ELR (cell line): Measurements from ENCODE around the gene MARCKS.

Experiments used
- DNase-seq: peaks from one replicate; pipeline ENCODE4 v3.0.0-alpha.2; 2015; ENCODE audit warnings: low read depth

MARCKS gene

DNA sequence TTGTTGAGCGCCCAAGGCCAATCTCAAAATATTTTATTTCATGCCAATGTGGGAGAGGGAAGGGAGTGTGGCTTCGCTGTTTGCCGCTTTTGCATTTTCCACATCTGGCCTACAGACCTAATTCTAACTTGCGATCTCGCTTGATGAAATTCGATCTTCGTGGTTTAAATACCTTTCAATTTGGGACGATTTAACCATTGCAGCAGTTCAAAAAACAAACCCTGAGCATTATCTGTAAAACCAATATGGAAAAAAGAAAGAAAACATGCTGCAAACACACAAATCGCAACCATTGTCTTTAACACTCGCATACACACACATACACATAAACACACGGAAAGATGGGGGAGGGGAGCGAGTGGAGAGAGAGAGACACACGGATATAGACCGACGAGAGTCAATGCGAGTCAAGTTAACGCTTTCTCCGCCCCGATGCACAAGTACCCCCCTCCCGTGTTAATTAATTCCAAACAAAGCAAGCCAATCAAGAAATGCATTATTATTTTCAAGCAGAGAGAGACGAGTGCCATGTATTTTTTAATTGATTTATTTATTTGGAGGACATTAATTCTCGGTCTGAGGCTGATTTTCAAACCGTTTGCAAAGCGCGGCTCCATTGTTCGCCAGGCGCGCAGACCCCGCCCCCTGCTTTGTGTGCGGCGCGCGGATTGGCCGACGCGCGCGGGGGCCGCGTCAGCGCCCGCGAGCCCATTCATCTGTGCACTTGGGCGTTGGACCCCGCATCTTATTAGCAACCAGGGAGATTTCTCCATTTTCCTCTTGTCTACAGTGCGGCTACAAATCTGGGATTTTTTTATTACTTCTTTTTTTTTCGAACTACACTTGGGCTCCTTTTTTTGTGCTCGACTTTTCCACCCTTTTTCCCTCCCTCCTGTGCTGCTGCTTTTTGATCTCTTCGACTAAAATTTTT, at the start of gene MARCKS:
MARCKS (plus strand) TSS at position 721 of the 931 bp plus-strand sequence. CDS start 401 bp downstream, outside the sequence.
- DNase-seq: peak; percentile 92

GRCh38 chr6:113809826-113810225, 47.3 kb upstream of the MARCKS start:
- no peak for DNase-seq

DNA sequence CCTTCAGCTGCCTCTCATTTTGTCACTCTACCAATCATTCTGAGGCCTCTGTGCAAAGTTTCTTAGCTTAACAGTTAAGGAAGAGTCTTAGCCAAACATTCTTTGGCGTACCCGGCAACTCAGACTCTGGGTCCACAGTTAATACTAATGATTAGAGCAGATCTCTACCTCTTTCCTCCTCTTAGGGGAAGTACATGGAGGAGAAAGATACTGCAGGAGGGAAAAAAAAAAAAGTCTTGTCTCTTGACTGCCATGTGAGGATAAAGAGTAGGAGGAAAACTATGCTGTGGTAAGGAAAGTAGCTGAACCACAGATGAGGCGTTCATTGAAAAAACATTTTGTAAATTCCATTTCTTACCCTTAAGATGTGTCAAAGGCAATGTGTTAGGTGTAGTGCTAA, 44.0 kb upstream of the MARCKS start:
- peak; percentile 65 for DNase-seq

DNA sequence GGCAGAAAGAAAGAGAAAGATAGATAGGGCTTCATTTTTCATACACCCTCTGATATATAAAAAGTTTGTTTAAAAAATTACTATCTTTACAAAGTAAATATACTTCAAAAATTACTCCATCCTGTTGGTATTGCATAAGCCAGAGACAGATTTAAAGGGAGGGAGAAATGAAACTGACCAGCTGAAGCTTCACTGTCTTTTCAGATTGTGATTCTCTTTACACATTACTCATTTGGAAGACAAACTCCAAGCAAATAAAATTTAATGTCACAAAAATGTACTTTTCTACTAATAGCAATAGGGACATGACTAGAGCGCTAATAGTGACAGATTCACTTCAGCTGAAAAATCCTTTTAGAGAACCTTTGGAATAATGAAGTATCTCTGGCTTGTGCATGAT, 38.6 kb upstream of the MARCKS start:
- DNase-seq: no peak

DNA sequence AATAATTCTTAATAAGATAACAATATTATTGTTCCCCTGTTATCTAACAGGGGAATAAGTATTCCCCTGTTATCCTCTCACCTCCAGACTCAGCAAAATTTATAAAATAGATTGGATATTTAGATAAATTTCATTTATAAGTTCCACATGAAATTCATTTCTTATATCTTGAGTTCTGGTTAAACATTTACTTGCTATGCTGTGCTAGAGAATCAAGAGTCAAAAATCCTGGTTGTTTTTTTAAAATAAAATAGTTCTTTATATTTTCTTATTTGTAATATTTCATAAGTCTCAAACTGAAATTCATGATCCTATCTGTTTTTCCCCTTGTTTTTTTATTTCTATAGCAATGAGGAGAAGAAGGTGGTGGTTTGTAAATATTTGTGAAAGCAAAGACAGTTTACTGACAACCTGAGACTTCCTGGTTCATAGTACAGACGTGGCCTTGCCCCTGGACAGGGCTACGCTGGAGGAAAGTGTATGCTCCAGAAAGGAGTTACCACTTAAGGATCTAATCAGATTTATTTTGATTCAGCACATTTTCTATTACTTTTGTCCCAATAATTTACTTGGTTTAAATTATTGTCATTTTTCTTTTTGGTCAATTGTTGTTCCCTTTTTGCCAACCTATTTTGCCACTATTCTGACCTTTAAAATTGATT, 37.8 kb upstream of the MARCKS start:
- DNase-seq: no peak

DNA sequence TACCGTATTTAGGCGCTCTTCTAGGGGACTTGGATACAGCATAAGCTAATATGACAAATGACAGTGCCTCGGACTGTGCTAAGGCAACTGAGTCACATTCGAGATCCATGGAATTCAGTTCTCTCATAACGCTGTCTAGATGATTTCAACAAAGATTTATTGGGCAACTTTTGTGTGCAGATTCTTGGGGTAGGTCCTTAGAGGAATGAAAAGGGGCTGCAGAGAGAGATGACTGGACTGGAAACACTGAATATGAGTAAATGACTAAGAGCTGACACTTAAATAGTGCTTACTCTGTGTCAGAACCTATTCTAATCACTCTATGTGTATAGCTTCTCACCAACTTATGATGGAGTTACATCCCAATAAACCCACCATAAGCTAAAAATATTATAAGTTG, 36.4 kb upstream of the MARCKS start:
- peak; percentile 17 for DNase-seq

DNA sequence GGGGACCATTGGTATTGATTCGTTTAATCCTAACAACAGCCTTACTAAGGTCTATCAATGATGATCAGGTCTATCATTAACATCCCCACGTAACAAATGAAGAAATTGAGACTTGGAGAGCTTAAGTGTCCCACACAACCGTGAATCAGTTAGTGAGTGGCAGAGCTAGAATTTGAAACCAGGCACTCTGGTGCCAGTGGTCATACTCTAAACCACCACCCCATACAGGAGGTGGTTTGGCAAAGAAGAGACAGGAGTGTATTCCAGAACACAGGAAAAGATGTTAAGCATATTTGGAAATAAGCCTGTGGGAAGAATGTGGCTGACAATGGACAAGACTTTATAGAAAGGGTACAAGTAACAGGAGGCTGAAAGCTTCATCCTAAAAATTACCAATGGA, 35.7 kb upstream of the MARCKS start:
- DNase-seq: no peak

GRCh38 chr6:113823916-113824315, 33.2 kb upstream of the MARCKS start:
- no peak for DNase-seq

DNA sequence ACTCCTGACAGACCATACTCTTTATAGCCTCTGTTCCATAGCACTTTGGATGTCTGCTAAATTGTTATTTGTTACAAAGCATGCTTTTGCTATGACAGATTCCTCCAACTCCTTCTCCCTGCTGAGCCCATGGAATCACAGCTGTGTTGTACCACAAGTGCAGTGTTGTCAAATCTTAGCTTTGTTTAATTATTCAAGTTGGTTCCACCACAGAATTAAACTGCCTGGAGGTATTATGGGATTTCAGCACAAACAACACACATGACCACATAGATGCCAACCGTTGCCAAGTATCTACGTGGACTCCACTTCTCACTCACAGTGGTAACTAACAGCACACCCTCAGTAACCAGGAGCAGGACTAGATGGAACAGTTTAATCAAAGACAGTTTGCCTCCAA, 32.7 kb upstream of the MARCKS start:
- no peak for DNase-seq

GRCh38 chr6:113824866-113825265, 32.3 kb upstream of the MARCKS start:
- no peak for DNase-seq

DNA sequence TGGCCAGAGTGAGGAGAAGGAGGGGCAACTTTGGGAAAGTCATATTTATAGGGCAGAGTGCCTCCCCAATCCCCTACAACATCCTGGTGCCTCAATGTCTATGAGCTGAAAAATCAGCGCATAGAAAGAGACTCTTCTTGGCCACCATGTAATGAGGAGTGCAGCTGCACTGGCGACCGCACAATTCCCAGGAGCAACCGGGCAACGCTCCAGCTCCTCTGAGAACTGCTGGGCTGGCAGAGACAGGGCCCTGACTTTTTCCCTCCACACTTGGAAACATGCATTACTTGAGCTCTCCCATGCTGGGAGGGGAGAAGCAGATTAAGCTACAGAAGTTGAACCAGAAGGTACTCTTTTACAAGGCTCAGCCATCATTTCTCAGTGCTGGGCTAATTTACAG, 31.4 kb upstream of the MARCKS start:
- DNase-seq: peak; percentile 4

DNA sequence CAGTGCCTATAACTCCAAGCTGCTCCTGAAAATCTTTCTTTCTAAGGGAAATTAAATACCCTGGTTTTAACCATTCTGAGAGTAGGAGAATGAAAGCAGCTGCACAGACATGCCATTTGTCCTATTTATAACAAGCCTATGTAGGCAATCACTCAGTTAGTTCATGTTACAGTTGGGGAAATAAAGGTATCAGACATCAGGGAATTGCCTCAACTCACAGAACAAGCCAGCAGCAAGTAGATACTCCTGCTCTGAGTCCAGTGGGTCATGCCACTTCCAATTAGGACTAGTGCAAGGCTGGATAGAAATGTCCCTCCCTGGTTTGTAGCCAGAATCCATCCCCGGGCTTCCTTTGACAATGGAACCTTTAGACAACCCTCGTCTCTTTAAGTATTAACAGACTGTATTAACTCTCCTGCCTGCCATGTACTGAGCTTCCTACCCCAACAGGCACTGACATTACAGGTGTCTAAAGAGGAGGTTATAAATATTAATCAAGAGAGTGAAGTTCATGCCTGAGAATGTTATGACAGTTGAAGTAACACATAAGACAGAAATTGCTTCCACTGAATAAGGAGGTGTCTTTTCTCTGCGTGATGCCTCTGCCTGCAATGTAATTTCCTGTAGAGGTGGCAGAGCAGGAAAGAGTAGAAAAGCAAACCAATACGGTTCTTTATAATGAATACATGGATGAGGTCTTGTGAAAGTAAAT, 28.0 kb upstream of the MARCKS start:
- DNase-seq: no peak

- no peak for DNase-seq
Observed at GRCh38 chr6:113829696-113830045, 27.5 kb upstream of the MARCKS start.

GRCh38 chr6:113830140-113830539, 27.0 kb upstream of the MARCKS start:
- no peak for DNase-seq

DNA sequence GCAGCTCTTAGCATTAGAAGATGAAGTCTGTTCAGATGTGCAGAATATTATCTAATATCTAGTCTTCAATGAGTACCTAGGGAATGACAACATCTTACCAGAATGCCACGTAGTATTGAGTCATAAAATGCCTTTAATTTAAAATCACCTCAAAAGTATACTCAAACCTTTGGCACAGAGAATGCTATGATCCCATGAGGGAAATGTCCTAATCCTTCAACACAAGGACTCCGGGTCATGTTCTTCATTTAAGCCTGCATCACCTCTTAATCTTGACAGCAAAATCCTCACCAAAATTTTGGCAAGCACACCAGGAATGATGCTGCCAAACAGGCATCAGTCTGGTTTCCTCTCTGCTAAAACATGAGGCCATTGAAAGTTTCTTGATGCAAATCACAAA, 23.6 kb upstream of the MARCKS start:
- DNase-seq: peak; percentile 80

DNA sequence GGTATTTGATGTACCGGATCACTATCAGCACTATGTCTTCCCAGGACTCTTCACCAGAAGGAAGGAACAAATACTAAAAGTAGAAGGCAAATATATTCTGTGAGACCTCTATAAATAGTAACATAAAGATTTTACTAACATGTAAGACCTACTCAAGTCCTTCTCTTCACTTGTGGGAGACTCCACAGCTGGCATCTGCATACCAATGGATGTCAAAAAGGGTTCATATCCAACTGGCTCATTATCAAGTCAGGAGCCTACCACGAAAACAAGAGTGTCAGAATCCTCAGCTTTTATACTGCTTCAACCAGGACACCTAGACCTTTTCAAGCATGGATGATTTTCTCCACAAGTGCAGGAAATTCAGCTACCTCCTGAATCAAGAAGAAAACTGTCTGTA, 20.0 kb upstream of the MARCKS start:
- no peak for DNase-seq

- DNase-seq: peak; percentile 54
Observed at GRCh38 chr6:113842165-113842564, 15.0 kb upstream of the MARCKS start.

DNA sequence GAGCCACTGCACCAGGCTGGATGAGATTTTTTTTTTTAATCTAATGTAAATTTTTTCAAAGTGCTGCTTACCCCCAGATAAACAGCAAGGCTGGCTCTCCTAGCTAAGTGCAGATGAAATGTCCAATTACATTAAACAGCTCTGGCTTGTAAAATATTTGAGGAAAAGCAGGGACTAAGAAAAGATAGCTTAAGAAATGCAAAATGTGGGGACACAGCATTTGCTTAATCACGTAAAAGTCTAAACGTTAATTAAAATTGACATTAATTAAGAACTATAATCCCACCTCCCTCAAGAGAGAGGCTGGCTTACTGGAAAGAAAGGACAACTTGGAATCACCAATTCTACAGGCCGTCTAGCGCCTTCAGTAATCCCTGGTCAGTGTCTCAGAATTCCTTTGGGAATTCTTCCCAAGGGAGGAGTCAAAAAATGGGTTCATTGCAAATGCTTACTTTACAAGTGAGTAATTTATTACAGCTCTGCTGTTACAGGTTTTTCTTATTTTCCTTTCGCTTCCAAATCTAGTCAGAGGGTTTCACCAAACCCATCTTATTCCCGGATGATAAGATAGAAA, 13.6 kb upstream of the MARCKS start:
- DNase-seq: no peak

DNA sequence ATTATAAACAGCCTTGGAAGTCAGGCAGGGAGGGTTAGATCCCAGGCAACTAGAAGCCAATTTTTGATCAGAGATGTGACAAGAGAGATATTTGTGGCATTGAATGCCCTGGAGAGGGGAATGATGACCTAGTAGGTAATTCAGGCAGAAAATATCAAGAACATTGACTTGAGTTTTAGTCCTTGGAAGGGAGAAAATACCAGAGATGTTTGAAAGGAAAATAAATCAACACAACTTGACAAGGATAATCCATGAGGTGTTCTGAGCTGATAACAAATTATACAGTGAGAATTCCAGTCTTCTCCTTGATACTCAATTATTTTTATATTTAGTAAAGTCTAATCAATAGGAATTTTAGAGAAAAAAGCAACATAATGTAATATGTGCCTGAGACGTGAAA, 10.6 kb upstream of the MARCKS start:
- no peak for DNase-seq

DNA sequence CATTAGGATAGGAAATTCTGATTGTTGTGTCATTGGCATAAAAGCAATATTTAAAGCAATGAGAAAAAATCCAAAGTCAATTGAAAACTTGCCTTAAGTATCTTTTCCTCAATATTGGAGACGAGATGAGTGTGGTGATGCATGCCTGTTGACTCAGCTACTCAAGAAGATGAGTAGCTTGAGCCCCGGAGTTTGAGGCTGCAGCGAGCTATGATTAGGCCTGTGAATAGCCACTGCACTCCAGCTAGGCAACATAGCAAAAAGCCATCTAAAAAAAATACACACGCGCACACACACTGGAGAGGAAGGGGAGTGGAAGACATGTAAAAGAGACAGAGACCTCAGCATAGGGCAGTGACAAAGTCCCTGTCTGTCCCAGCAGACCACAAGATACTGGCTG, 9.7 kb upstream of the MARCKS start:
- DNase-seq: peak; percentile 85

GRCh38 chr6:113848280-113848679, 8.9 kb upstream of the MARCKS start:
- no peak for DNase-seq

- no peak for DNase-seq
Observed at GRCh38 chr6:113848811-113849210, 8.3 kb upstream of the MARCKS start.

- no peak for DNase-seq
Observed at GRCh38 chr6:113853252-113853651, 3.9 kb upstream of the MARCKS start.
